SU-DHL-6 (cell line): ENCODE data around the gene UBE2J2.

Experiments
- H2AFZ ChIP-seq: fragments of 200-600 bp; sonication (generic); 2 replicates; pipeline ENCODE4 v1.6.1; 2014; ENCODE audit warnings: low read depth, mild to moderate bottlenecking, moderate library complexity, mixed read lengths, antibody characterized with exemption, low read length; ENCODE audit not compliant: severe bottlenecking
- H3F3A ChIP-seq: fragments of 200-600 bp; shearing (Covaris generic); 2 replicates; pipeline ENCODE4 v1.6.0; 2016; ENCODE audit warnings: antibody characterized with exemption, mild to moderate bottlenecking; ENCODE audit not compliant: insufficient read depth
- H3K27ac ChIP-seq: fragments of 200-600 bp; sonication (generic); 2 replicates; pipeline ENCODE4 v1.5.1; 2016; ENCODE audit warnings: low read depth, mild to moderate bottlenecking, low read length, moderate library complexity, mixed read lengths
- H3K27me3 ChIP-seq: fragments of 200-600 bp; sonication (generic), shearing (Covaris generic); 2 replicates; pipeline ENCODE4 v1.6.0; 2014; ENCODE audit warnings: mild to moderate bottlenecking, low read length
- H3K36me3 ChIP-seq: fragments of 200-600 bp; sonication (generic); 2 replicates; pipeline ENCODE4 v1.6.1; 2014; ENCODE audit warnings: mild to moderate bottlenecking, low read length, mixed read lengths
- H3K4me2 ChIP-seq: fragments of 300-600, 200-600 bp; shearing (Covaris generic), sonication (generic); 2 replicates; pipeline ENCODE4 v1.6.0; 2014; ENCODE audit warnings: low read length, low read depth, mild to moderate bottlenecking; ENCODE audit not compliant: poor library complexity, severe bottlenecking
- H3K4me3 ChIP-seq: fragments of 200-600 bp; sonication (generic); 2 replicates; pipeline ENCODE4 v1.5.1; 2014; ENCODE audit warnings: antibody characterized with exemption, low read length, mild to moderate bottlenecking, mixed read lengths; ENCODE audit not compliant: insufficient read depth, poor library complexity, severe bottlenecking
- H3K79me2 ChIP-seq: fragments of 200-600 bp; sonication (generic); 2 replicates; pipeline ENCODE4 v1.6.1; 2014; ENCODE audit warnings: mild to moderate bottlenecking, low read length, moderate library complexity; ENCODE audit not compliant: insufficient read depth
- H3K9ac ChIP-seq: fragments of 200-600 bp; sonication (generic); 2 replicates; pipeline ENCODE4 v1.7.0; 2014; ENCODE audit warnings: mild to moderate bottlenecking, low read length
- H3K9me2 ChIP-seq: fragments of 200-600 bp; sonication (generic); replicated peaks from 2 replicates; pipeline ENCODE4 v1.6.1; 2014; ENCODE audit warnings: low read length; ENCODE audit not compliant: insufficient read depth
- H3K9me3 ChIP-seq: fragments of 200-600 bp; sonication (generic); 2 replicates; pipeline ENCODE4 v1.6.1; 2014; ENCODE audit warnings: low read length, mixed read lengths; ENCODE audit not compliant: insufficient read depth
- H4K20me1 ChIP-seq: fragments of 200-600 bp; sonication (generic); 2 replicates; pipeline ENCODE4 v1.6.1; 2014; ENCODE audit warnings: low read depth, mild to moderate bottlenecking, antibody characterized with exemption, low read length, moderate library complexity, mixed read lengths
- EZH2phosphoT487 ChIP-seq: fragments of 200-600 bp; sonication (generic), shearing (Covaris generic); conservative IDR thresholded peaks from 2 replicates; pipeline ENCODE4 v1.6.1; 2018; ENCODE audit warnings: mild to moderate bottlenecking, antibody characterized with exemption, low read length, moderate library complexity, mixed read lengths
- TF ChIP-seq, protein P1 (sequence below): fragments of 200-600 bp; sonication (generic); IDR thresholded peaks from one replicate; pipeline ENCODE4 v1.5.1; 2017; ENCODE audit warnings: antibody characterized with exemption, mild to moderate bottlenecking, low read length, moderate library complexity; ENCODE audit not compliant: insufficient read depth, poor library complexity, severe bottlenecking

Gene UBE2J2

GRCh38 chr1:1236945-1237873 is 36.4 kb downstream of the UBE2J2 start:
- Histone ChIP-seq H2AFZ (no peak overlapping the region), H3K27ac (no peak overlapping the region)

DNA sequence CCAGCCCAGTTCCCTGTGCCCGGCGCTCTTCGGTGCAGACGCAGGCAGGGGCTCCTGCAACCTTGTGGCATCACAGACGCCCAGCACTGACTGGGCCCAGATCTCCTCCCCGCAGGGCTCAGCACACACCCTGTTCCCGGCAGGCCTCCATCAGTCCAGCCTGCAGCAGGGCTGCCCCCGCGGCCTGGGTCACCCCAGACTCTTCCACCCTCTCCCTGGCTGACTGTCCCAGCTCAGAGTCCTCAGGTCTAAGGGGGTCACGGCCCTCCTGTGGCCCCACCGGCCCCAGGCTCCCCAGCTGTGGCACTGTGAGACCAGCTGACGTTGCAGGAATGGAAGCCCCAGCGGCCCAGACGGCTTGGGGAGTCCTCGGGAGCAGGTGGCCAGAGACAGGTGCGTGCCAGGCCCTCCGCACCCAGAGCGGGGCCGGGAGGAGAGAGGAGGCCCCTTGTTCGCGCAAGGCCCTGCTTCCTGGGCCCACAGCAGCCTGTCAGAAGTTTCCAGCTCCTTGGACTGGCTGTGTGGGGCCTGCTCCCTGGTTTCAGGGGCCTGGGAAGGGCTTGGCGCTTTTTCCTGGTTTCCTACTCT is 37.4 kb downstream of the UBE2J2 start:
- Histone ChIP-seq H3K9me2 (no peaks in the 10 kb centered on the region), H3K79me2 (peaks cover 3% of the 10 kb centered on the region), H3K4me2 (no peak overlapping the region), H4K20me1 (no peaks in the 10 kb centered on the region), H3K9ac (no peak overlapping the region), H3K36me3 (no peaks in the 10 kb centered on the region), H2AFZ (no peak overlapping the region), H3F3A (no peaks in the 10 kb centered on the region), H3K9me3 (no peaks in the 10 kb centered on the region), H3K27me3 (no peaks in the 10 kb centered on the region), H3K4me3 (no peak overlapping the region), H3K27ac (no peak overlapping the region)
- TF ChIP-seq, protein P1, sequence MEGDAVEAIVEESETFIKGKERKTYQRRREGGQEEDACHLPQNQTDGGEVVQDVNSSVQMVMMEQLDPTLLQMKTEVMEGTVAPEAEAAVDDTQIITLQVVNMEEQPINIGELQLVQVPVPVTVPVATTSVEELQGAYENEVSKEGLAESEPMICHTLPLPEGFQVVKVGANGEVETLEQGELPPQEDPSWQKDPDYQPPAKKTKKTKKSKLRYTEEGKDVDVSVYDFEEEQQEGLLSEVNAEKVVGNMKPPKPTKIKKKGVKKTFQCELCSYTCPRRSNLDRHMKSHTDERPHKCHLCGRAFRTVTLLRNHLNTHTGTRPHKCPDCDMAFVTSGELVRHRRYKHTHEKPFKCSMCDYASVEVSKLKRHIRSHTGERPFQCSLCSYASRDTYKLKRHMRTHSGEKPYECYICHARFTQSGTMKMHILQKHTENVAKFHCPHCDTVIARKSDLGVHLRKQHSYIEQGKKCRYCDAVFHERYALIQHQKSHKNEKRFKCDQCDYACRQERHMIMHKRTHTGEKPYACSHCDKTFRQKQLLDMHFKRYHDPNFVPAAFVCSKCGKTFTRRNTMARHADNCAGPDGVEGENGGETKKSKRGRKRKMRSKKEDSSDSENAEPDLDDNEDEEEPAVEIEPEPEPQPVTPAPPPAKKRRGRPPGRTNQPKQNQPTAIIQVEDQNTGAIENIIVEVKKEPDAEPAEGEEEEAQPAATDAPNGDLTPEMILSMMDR: no peak
- TF ChIP-seq EZH2phosphoT487: no peak

More at GRCh38 chr1:1236945-1237873, 36.4 kb downstream of the UBE2J2 start:
- Histone ChIP-seq H3K79me2 (no peaks in the 10 kb centered on the region), H3K4me3 (no peak overlapping the region), H3K9ac (no peak overlapping the region), H3F3A (no peaks in the 10 kb centered on the region), H4K20me1 (no peaks in the 10 kb centered on the region), H3K36me3 (no peaks in the 10 kb centered on the region), H3K27me3 (no peaks in the 10 kb centered on the region), H3K9me2 (no peaks in the 10 kb centered on the region), H3K4me2 (no peak overlapping the region), H3K9me3 (no peaks in the 10 kb centered on the region)
- TF ChIP-seq EZH2phosphoT487: no peak
- TF ChIP-seq, protein P1: no peak

GRCh38 chr1:1235016-1235744 is 38.5 kb downstream of the UBE2J2 start:
- Histone ChIP-seq H3K9me2 (no peaks in the 10 kb centered on the region), H3K9ac (no peak overlapping the region), H3K4me3 (no peak overlapping the region), H3F3A (no peaks in the 10 kb centered on the region), H2AFZ (no peak overlapping the region), H3K27ac (no peak overlapping the region), H3K36me3 (no peaks in the 10 kb centered on the region), H3K79me2 (peaks cover 14% of the 10 kb centered on the region), H3K4me2 (no peak overlapping the region), H4K20me1 (no peaks in the 10 kb centered on the region), H3K9me3 (no peaks in the 10 kb centered on the region), H3K27me3 (no peaks in the 10 kb centered on the region)
- TF ChIP-seq, protein P1: no peak
- no peak for TF ChIP-seq EZH2phosphoT487
